ENCODE results near the gene RBCK1. TPM values are rescaled to one million over a fixed set of nuclear protein-coding genes. Genes with fewer than 3 reads are reported as not detected.

RBCK1 gene
- total RNA-seq, 1 donor from 2014 or later = 41.2 TPM

GRCh38 chr20:416950-417800, 9.1 kb downstream of the RBCK1 start:
- no peak for DNase-seq (ENCODE audit: low spot score)

GRCh38 chr20:417801-418342, 9.8 kb downstream of the RBCK1 start:
- DNase-seq (ENCODE audit: low spot score) = no peak

- DNase-seq (ENCODE audit: low spot score) = no peak
Measured at GRCh38 chr20:418858-419365, 10.8 kb downstream of the RBCK1 start.

GRCh38 chr20:419556-420165, 11.6 kb downstream of the RBCK1 start:
- DNase-seq (ENCODE audit: low spot score) = no peak

GRCh38 chr20:420166-420620, 12.1 kb downstream of the RBCK1 start:
- no peak for DNase-seq (ENCODE audit: low spot score)

- DNase-seq (ENCODE audit: low spot score) = no peak
Measured at GRCh38 chr20:420721-421574, 12.8 kb downstream of the RBCK1 start.

GRCh38 chr20:421685-422250, 13.7 kb downstream of the RBCK1 start:
- DNase-seq (ENCODE audit: low spot score) = no peak

GRCh38 chr20:426566-426965, 18.5 kb downstream of the RBCK1 start:
- no peak for DNase-seq (ENCODE audit: low spot score)

- no peak for DNase-seq (ENCODE audit: low spot score)
Measured at GRCh38 chr20:427401-427800, 19.3 kb downstream of the RBCK1 start.

GRCh38 chr20:427849-428657, 20.0 kb downstream of the RBCK1 start:
- no peak for DNase-seq (ENCODE audit: low spot score)

GRCh38 chr20:428658-429200, 20.6 kb downstream of the RBCK1 start:
- DNase-seq (ENCODE audit: low spot score) = no peak

GRCh38 chr20:430091-430999, 22.2 kb downstream of the RBCK1 start:
- no peak for DNase-seq (ENCODE audit: low spot score)

- DNase-seq (ENCODE audit: low spot score) = peak; percentile 69
Measured at GRCh38 chr20:431012-431904, 23.2 kb downstream of the RBCK1 start.

- no peak for DNase-seq (ENCODE audit: low spot score)
Measured at GRCh38 chr20:432208-432607, 24.1 kb downstream of the RBCK1 start.

GRCh38 chr20:432677-433299, 24.7 kb downstream of the RBCK1 start:
- DNase-seq (ENCODE audit: low spot score) = no peak

GRCh38 chr20:433300-433975, 25.3 kb downstream of the RBCK1 start:
- no peak for DNase-seq (ENCODE audit: low spot score)

GRCh38 chr20:434221-434620, 26.1 kb downstream of the RBCK1 start:
- DNase-seq (ENCODE audit: low spot score) = no peak
